Caco-2 (cell line): Measurements from ENCODE around the gene PRX. TPM values are rescaled to one million over a fixed set of nuclear protein-coding genes. Genes with fewer than 3 reads are reported as not detected.

ENCODE experiments used
- BruUV-seq: library from RNA; stranded (reverse); fragments of 400-500 nt; replicated peaks from 2 replicates; lab custom pipeline; 2021; lab: Mats Ljungman, UMichigan
- CTCF ChIA-PET: fragments of 300-600 bp; sonication (Branson Sonifier 250); formaldehyde crosslinking; loops from one replicate; lab custom pipeline; 2022; ENCODE audit warnings: antibody characterized with exemption; lab: Charles Lee
- POLR2A ChIA-PET: fragments of 300-600 bp; sonication (Branson Sonifier 250); formaldehyde crosslinking; loops from one replicate; lab custom pipeline; 2022; ENCODE audit warnings: antibody characterized with exemption; lab: Charles Lee
- DNase-seq, 2 experiments: peaks; one replicate each; pipeline versions ENCODE4 v3.0.0 to v3.0.0-alpha.2; 2020 to 2022
- H3K27me3 ChIP-seq: replicated peaks from 2 replicates; pipeline ENCODE4 v1.6.0; 2011; ENCODE audit warnings: low read length; ENCODE audit not compliant: control insufficient read depth, insufficient read depth
- H3K36me3 ChIP-seq: 2 replicates; pipeline ENCODE4 v1.5.1; 2011; ENCODE audit warnings: low read length; ENCODE audit not compliant: control insufficient read depth, insufficient read depth
- H3K4me1 ChIP-seq: fragments of 250-450 bp; sonication (Bioruptor Pico); 2 replicates; pipeline ENCODE4 v1.5.1; 2020; ENCODE audit warnings: mild to moderate bottlenecking
- H3K4me3 ChIP-seq: 2 replicates; pipeline ENCODE4 v1.5.1; 2011; ENCODE audit warnings: low read depth, mild to moderate bottlenecking, control low read depth, low read length
- H3K9me3 ChIP-seq: fragments of 250-450 bp; sonication (Bioruptor Pico); 2 replicates; pipeline ENCODE4 v1.5.1; 2020; ENCODE audit warnings: mild to moderate bottlenecking, moderate library complexity
- H3K27ac Mint-ChIP-seq: one replicate; pipeline ENCODE4 v1.8.0; 2022; ENCODE audit warnings: mixed read lengths; ENCODE audit not compliant: unreplicated experiment
- H3K27me3 Mint-ChIP-seq: one replicate; pipeline ENCODE4 v1.8.0; 2022; ENCODE audit warnings: mixed read lengths; ENCODE audit not compliant: insufficient read depth, unreplicated experiment
- H3K36me3 Mint-ChIP-seq: one replicate; pipeline ENCODE4 v1.8.0; 2022; ENCODE audit warnings: mild to moderate bottlenecking, mixed read lengths; ENCODE audit not compliant: insufficient read depth, unreplicated experiment
- H3K4me1 Mint-ChIP-seq: one replicate; pipeline ENCODE4 v1.8.0; 2022; ENCODE audit warnings: low read depth, mixed read lengths; ENCODE audit not compliant: unreplicated experiment
- H3K4me3 Mint-ChIP-seq: one replicate; pipeline ENCODE4 v1.8.0; 2022; ENCODE audit warnings: mild to moderate bottlenecking, moderate library complexity, mixed read lengths; ENCODE audit not compliant: unreplicated experiment
- H3K9me3 Mint-ChIP-seq: one replicate; pipeline ENCODE4 v1.8.0; 2022; ENCODE audit warnings: mixed read lengths; ENCODE audit not compliant: unreplicated experiment
- CTCF ChIP-seq, 2 experiments: fragments of 200-600 bp in 1 of 2; IDR thresholded peaks; 1 replicate in 1 of 2; 2 replicates in 1 of 2; pipeline versions ENCODE4 v1.5.1 to v1.8.0; 2011 to 2022; ENCODE audit warnings: antibody characterized with exemption in 1 of 2, control low read depth in 1 of 2, inconsistent platforms in 1 of 2, low read depth in 1 of 2, low read length in 1 of 2, mild to moderate bottlenecking in 1 of 2, moderate library complexity in 1 of 2; ENCODE audit not compliant: insufficient read depth in 1 of 2, severe bottlenecking in 1 of 2, unreplicated experiment in 1 of 2
- intact Hi-C: fragments of 100-400 bp; cut with micrococcal nuclease; formaldehyde crosslinking; loops from one replicate; pipeline ENCODE4 v1.10.0; 2022; ENCODE audit not compliant: unreplicated experiment
- total RNA-seq: library from RNA; stranded (reverse); gene quantifications from 2 replicates; pipeline ENCODE4 v1.2.3, GENCODE V29; 2022

The PRX gene
- total RNA-seq, 1 experiment from 2014 or later = 2.5 TPM

- H3K27me3 Mint-ChIP-seq = no peaks in the 10 kb centered on the region
- no TSS peak for BruUV-seq
- H3K4me3 Mint-ChIP-seq = peak overlapping the region; percentile 54
- H3K27ac Mint-ChIP-seq = no peak overlapping the region
- intact Hi-C loops = no loop called here
- no peak for TF ChIP-seq CTCF (IDR thresholded peaks at IDR 0.05; ENCODE audit: insufficient read depth in 1 of 2, low read depth in 1 of 2, low read length in 1 of 2, severe bottlenecking in 1 of 2, unreplicated experiment in 1 of 2)
- H3K36me3 Mint-ChIP-seq = no peaks in the 10 kb centered on the region
- no peaks in the 10 kb centered on the region for H3K27me3 ChIP-seq
- H3K9me3 Mint-ChIP-seq = no peaks in the 10 kb centered on the region
- ChIA-PET CTCF (interaction anchor here (0.6 kb wide), 1 partner anchor 25 kb away, joined by 3 read pairs; no protein-coding TSS in a partner anchor), POLR2A (interaction anchor here (0.7 kb wide), 1 partner anchor 57 kb away, joined by 3 read pairs; no protein-coding TSS in a partner anchor)
- H3K4me1 Mint-ChIP-seq = peaks cover 16% of the 10 kb centered on the region
- DNase-seq = peak; percentile 75 to 86
- H3K4me3 ChIP-seq = peak overlapping the region; percentile 39
- peaks cover 5% of the 10 kb centered on the region; the same call in 1 of the 2 replicates for H3K4me1 ChIP-seq
- no peaks in the 10 kb centered on the region for H3K9me3 ChIP-seq
- H3K36me3 ChIP-seq = no peaks in the 10 kb centered on the region
These were observed 14.6 kb downstream of the PRX start for GRCh38 chr19:40398417-40399131.

- BruUV-seq = no TSS peak
- H3K27ac Mint-ChIP-seq = no peak overlapping the region
- peaks cover 14% of the 10 kb centered on the region for H3K4me1 Mint-ChIP-seq
- no peaks in the 10 kb centered on the region for H3K9me3 ChIP-seq
- POLR2A ChIA-PET = no interaction called here
- CTCF ChIA-PET = no interaction called here
- H3K36me3 ChIP-seq = no peaks in the 10 kb centered on the region
- H3K27me3 Mint-ChIP-seq = no peaks in the 10 kb centered on the region
- no peak overlapping the region for H3K4me3 Mint-ChIP-seq
- H3K4me1 ChIP-seq = peaks cover 13% of the 10 kb centered on the region
- no peaks in the 10 kb centered on the region for H3K27me3 ChIP-seq
- H3K9me3 Mint-ChIP-seq = no peaks in the 10 kb centered on the region
- no peak overlapping the region for H3K4me3 ChIP-seq
- no peaks in the 10 kb centered on the region for H3K36me3 Mint-ChIP-seq
- intact Hi-C loops = no loop called here
- no peak for DNase-seq
- no peak for TF ChIP-seq CTCF (IDR thresholded peaks at IDR 0.05; ENCODE audit: insufficient read depth in 1 of 2, low read depth in 1 of 2, low read length in 1 of 2, severe bottlenecking in 1 of 2, unreplicated experiment in 1 of 2)
These were observed 15.6 kb downstream of the PRX start for GRCh38 chr19:40397568-40397906.

GRCh38 chr19:40396886-40397567, 16.2 kb downstream of the PRX start:
- BruUV-seq = no TSS peak
- Mint-ChIP-seq H3K9me3 (no peaks in the 10 kb centered on the region), H3K4me1 (peaks cover 19% of the 10 kb centered on the region), H3K27ac (no peak overlapping the region), H3K27me3 (no peaks in the 10 kb centered on the region), H3K36me3 (no peaks in the 10 kb centered on the region), H3K4me3 (no peak overlapping the region)
- no peaks in the 10 kb centered on the region for H3K27me3 ChIP-seq
- DNase-seq = no peak
- no peak for TF ChIP-seq CTCF (IDR thresholded peaks at IDR 0.05; ENCODE audit: insufficient read depth in 1 of 2, low read depth in 1 of 2, low read length in 1 of 2, severe bottlenecking in 1 of 2, unreplicated experiment in 1 of 2)
- peaks cover 15% of the 10 kb centered on the region for H3K4me1 ChIP-seq
- H3K36me3 ChIP-seq = no peaks in the 10 kb centered on the region
- no peaks in the 10 kb centered on the region for H3K9me3 ChIP-seq
- CTCF ChIA-PET = interaction anchor here (0.7 to 1.6 kb wide), 2 partner anchors 11 to 24 kb away, joined by 3 to 4 read pairs; no protein-coding TSS in a partner anchor
- POLR2A ChIA-PET = no interaction called here
- intact Hi-C loops = no loop called here
- no peak overlapping the region for H3K4me3 ChIP-seq
